Stimulated activated CD4-positive, alpha-beta T cell treated with anti-CD3 and anti-CD28 coated beads, Interleukin-12 subunit alpha, Interleukin-12 subunit beta, amount 100 ng/mL, for 4 hours (primary cell): Measurements from ENCODE around the gene ZDHHC20.

Source experiments
- DNase-seq: peaks from one replicate; pipeline ENCODE4 v3.0.0-alpha.2; 2020

Gene ZDHHC20

GRCh38 chr13:21458813-21459701 is at the start of gene ZDHHC20:
Gene ZDHHC20, minus strand, starts transcription at chr13:21459303. Its CDS starts 132 bp downstream, at chr13:21459171.
- DNase-seq, result peak; percentile 92

GRCh38 chr13:21504379-21504778 is 45.3 kb upstream of the ZDHHC20 start:
- DNase-seq, result no peak

GRCh38 chr13:21501686-21502085 is 42.6 kb upstream of the ZDHHC20 start:
- no peak for DNase-seq

GRCh38 chr13:21486322-21486721 is 27.2 kb upstream of the ZDHHC20 start:
- DNase-seq, result no peak

- no peak for DNase-seq
These were observed 24.6 kb upstream of the ZDHHC20 start for GRCh38 chr13:21483748-21484147.

- no peak for DNase-seq
These were observed 22.3 kb upstream of the ZDHHC20 start for GRCh38 chr13:21481359-21481758.

GRCh38 chr13:21478881-21479808 is 20.0 kb upstream of the ZDHHC20 start:
- no peak for DNase-seq

- peak; percentile 72 for DNase-seq
These were observed 17.9 kb upstream of the ZDHHC20 start for GRCh38 chr13:21476893-21477472.

GRCh38 chr13:21475115-21475514 is 16.0 kb upstream of the ZDHHC20 start:
- no peak for DNase-seq

GRCh38 chr13:21470785-21471184 is 11.7 kb upstream of the ZDHHC20 start:
- no peak for DNase-seq

GRCh38 chr13:21466527-21466926 is 7.4 kb upstream of the ZDHHC20 start:
- no peak for DNase-seq

GRCh38 chr13:21465710-21466160 is 6.6 kb upstream of the ZDHHC20 start:
- DNase-seq, result no peak

GRCh38 chr13:21463424-21463823 is 4.3 kb upstream of the ZDHHC20 start:
- DNase-seq, result no peak

GRCh38 chr13:21461131-21461530 is 2.0 kb upstream of the ZDHHC20 start:
- DNase-seq, result no peak

- DNase-seq, result peak; percentile 32
These were observed 671 bp downstream of the ZDHHC20 start for GRCh38 chr13:21458451-21458812.

- no peak for DNase-seq
These were observed 5.6 kb downstream of the ZDHHC20 start for GRCh38 chr13:21453387-21454081.

- DNase-seq, result no peak
These were observed 8.2 kb downstream of the ZDHHC20 start for GRCh38 chr13:21450936-21451335.

- DNase-seq, result no peak
These were observed 12.4 kb downstream of the ZDHHC20 start for GRCh38 chr13:21446656-21447055.

GRCh38 chr13:21445759-21446158 is 13.3 kb downstream of the ZDHHC20 start:
- no peak for DNase-seq

- DNase-seq, result no peak
These were observed 15.9 kb downstream of the ZDHHC20 start for GRCh38 chr13:21443171-21443570.

- no peak for DNase-seq
These were observed 22.5 kb downstream of the ZDHHC20 start for GRCh38 chr13:21436582-21436981.

- DNase-seq, result no peak
These were observed 23.4 kb downstream of the ZDHHC20 start for GRCh38 chr13:21435687-21436151.
